H1 (cell line): ENCODE results near the gene TMEM235. TPM values are rescaled to one million over a fixed set of nuclear protein-coding genes. Genes with fewer than 3 reads are reported as not detected.

Source experiments
- CTCF ChIA-PET: fragments of 300-600 bp; sonication (Branson Sonifier 250); formaldehyde crosslinking; loops from one replicate; lab custom pipeline; 2021; ENCODE audit not compliant: partially characterized antibody; lab: Charles Lee
- POLR2A ChIA-PET: fragments of 300-600 bp; sonication (Branson Sonifier 250); formaldehyde crosslinking; loops from one replicate; lab custom pipeline; 2021; ENCODE audit warnings: inconsistent platforms; ENCODE audit not compliant: partially characterized antibody; lab: Charles Lee
- DNase-seq, 2 experiments: peaks; one replicate each; pipeline versions ENCODE4 v3.0.0 to v3.0.0-alpha.2; 2010 to 2022; ENCODE audit warnings: low spot score in 2 of 2, low read depth in 1 of 2, mixed read lengths in 1 of 2
- FAIRE-seq: peaks from 2 replicates; lab custom pipeline; 2011; peaks lifted over from hg19 to GRCh38; lab: Jason Lieb, UNC
- H2AFZ ChIP-seq: 2 replicates; pipeline ENCODE4 v1.8.1; 2012; ENCODE audit warnings: low read length, inconsistent platforms
- H2AK5ac ChIP-seq: 2 replicates; pipeline ENCODE4 v1.6.1; 2013; ENCODE audit warnings: low read depth, low read length
- H2BK120ac ChIP-seq: replicated peaks from 2 replicates; pipeline ENCODE3; 2013; ENCODE audit warnings: low read depth, low read length, inconsistent platforms
- H2BK12ac ChIP-seq: 2 replicates; pipeline ENCODE4 v1.6.1; 2013; ENCODE audit warnings: low read depth, low read length
- H2BK15ac ChIP-seq: 2 replicates; pipeline ENCODE4 v1.6.1; 2013; ENCODE audit warnings: low read length
- H2BK20ac ChIP-seq: 2 replicates; pipeline ENCODE4 v1.6.1; 2013; ENCODE audit warnings: low read length
- H2BK5ac ChIP-seq: 2 replicates; pipeline ENCODE4 v1.6.1; 2013; ENCODE audit warnings: low read depth, low read length
- H3K14ac ChIP-seq: 2 replicates; pipeline ENCODE4 v1.6.1; 2013; ENCODE audit warnings: inconsistent platforms; ENCODE audit not compliant: insufficient read length
- H3K18ac ChIP-seq: 2 replicates; pipeline ENCODE4 v1.6.1; 2013; ENCODE audit warnings: low read length; ENCODE audit errors: extremely low read depth
- H3K23ac ChIP-seq: 2 replicates; pipeline ENCODE4 v1.6.1; 2013; ENCODE audit warnings: inconsistent platforms; ENCODE audit not compliant: insufficient read length
- H3K23me2 ChIP-seq: 2 replicates; pipeline ENCODE4 v1.6.1; 2013; ENCODE audit warnings: low read depth, low read length
- H3K27ac ChIP-seq: 2 replicates; pipeline ENCODE4 v1.6.1; 2011; ENCODE audit warnings: low read depth, low read length, inconsistent platforms
- H3K27me3 ChIP-seq, 4 experiments: replicated peaks in 1 of 4; 1 replicate in 1 of 4; 2 replicates in 3 of 4; pipeline versions ENCODE4 v1.6.1 to v1.8.1; 2011 to 2013; ENCODE audit warnings: low read length in 3 of 4, mild to moderate bottlenecking in 3 of 4, inconsistent platforms in 2 of 4, mixed read lengths in 2 of 4, moderate library complexity in 1 of 4; ENCODE audit not compliant: control insufficient read depth in 3 of 4, insufficient read depth in 3 of 4; ENCODE audit errors: extremely low read depth in 1 of 4
- H3K36me3 ChIP-seq, 4 experiments: 2 replicates each; pipeline versions ENCODE4 v1.6.1 to v1.8.1; 2011 to 2013; ENCODE audit warnings: mild to moderate bottlenecking in 4 of 4, low read length in 3 of 4, moderate library complexity in 2 of 4, control low read depth in 1 of 4, inconsistent platforms in 1 of 4; ENCODE audit not compliant: insufficient read depth in 4 of 4, control insufficient read depth in 2 of 4
- H3K4ac ChIP-seq: replicated peaks from 2 replicates; pipeline ENCODE3; 2013; ENCODE audit warnings: low read length, low read depth, mixed read lengths, inconsistent platforms; ENCODE audit not compliant: insufficient read length
- H3K4me1 ChIP-seq, 4 experiments: replicated peaks in 1 of 4; 1 replicate in 1 of 4; 2 replicates in 3 of 4; pipeline versions ENCODE4 v1.6.1 to v1.8.1; 2011 to 2013; ENCODE audit warnings: low read length in 3 of 4, inconsistent platforms in 2 of 4, mixed read lengths in 1 of 4; ENCODE audit not compliant: insufficient read depth in 4 of 4, control insufficient read depth in 3 of 4
- H3K4me2 ChIP-seq, 2 experiments: 2 replicates each; pipeline versions ENCODE4 v1.6.1 to v1.8.1; 2011 to 2013; ENCODE audit warnings: low read depth in 2 of 2, low read length in 2 of 2, control low read depth in 1 of 2, inconsistent platforms in 1 of 2, mild to moderate bottlenecking in 1 of 2; ENCODE audit not compliant: insufficient read depth in 1 of 2
- H3K4me3 ChIP-seq, 4 experiments: fragments of 200-600, 300-600 bp in 1 of 4; sonication (generic), shearing (Covaris generic), sonication (Bioruptor Twin) in 1 of 4; 2 replicates each; pipeline versions ENCODE4 v1.5.1 to v1.8.1; 2011 to 2016; ENCODE audit warnings: low read length in 4 of 4, low read depth in 3 of 4, control low read depth in 2 of 4, inconsistent platforms in 2 of 4, mild to moderate bottlenecking in 2 of 4, mixed read lengths in 1 of 4, moderate library complexity in 1 of 4; ENCODE audit not compliant: insufficient read depth in 2 of 4; ENCODE audit errors: extremely low read depth in 1 of 4
- H3K56ac ChIP-seq: replicated peaks from 2 replicates; pipeline ENCODE3; 2013; ENCODE audit warnings: low read depth, mild to moderate bottlenecking, mixed read lengths, low read length, inconsistent platforms; ENCODE audit not compliant: insufficient read length
- H3K79me1 ChIP-seq: 2 replicates; pipeline ENCODE4 v1.6.1; 2013; ENCODE audit warnings: low read depth, low read length, control low read depth
- H3K79me2 ChIP-seq, 2 experiments: 2 replicates each; pipeline versions ENCODE4 v1.6.1 to v1.8.1; 2012 to 2013; ENCODE audit warnings: low read length in 2 of 2, mild to moderate bottlenecking in 2 of 2, inconsistent platforms in 1 of 2; ENCODE audit not compliant: insufficient read depth in 2 of 2, control insufficient read depth in 1 of 2
- H3K9ac ChIP-seq, 4 experiments: replicated peaks in 1 of 4; 1 replicate in 1 of 4; 2 replicates in 3 of 4; pipeline versions ENCODE4 v1.6.1 to v1.8.1; 2011 to 2013; ENCODE audit warnings: low read depth in 3 of 4, low read length in 3 of 4, control low read depth in 2 of 4, mild to moderate bottlenecking in 2 of 4, moderate library complexity in 2 of 4, inconsistent platforms in 1 of 4; ENCODE audit errors: extremely low read depth in 1 of 4
- H3K9me3 ChIP-seq, 2 experiments: 2 replicates each; pipeline versions ENCODE4 v1.6.1 to v1.8.1; 2012 to 2013; ENCODE audit warnings: mild to moderate bottlenecking in 2 of 2, moderate library complexity in 2 of 2, control low read depth in 1 of 2, inconsistent platforms in 1 of 2, low read depth in 1 of 2, low read length in 1 of 2, mixed read lengths in 1 of 2; ENCODE audit not compliant: insufficient read depth in 2 of 2
- H4K20me1 ChIP-seq, 2 experiments: replicated peaks in 1 of 2; 2 replicates each; pipeline versions ENCODE3 to v1.8.1; 2011 to 2013; ENCODE audit warnings: inconsistent platforms in 2 of 2, low read length in 2 of 2, mild to moderate bottlenecking in 1 of 2; ENCODE audit not compliant: insufficient read depth in 2 of 2, control insufficient read depth in 1 of 2
- H4K5ac ChIP-seq: 2 replicates; pipeline ENCODE4 v1.6.1; 2013; ENCODE audit warnings: low read length, low read depth, mixed read lengths, inconsistent platforms; ENCODE audit not compliant: insufficient read length
- H4K8ac ChIP-seq: 2 replicates; pipeline ENCODE4 v1.8.0; 2013; ENCODE audit warnings: mild to moderate bottlenecking, moderate library complexity, low read length, inconsistent platforms; ENCODE audit not compliant: insufficient read depth; ENCODE audit errors: extremely low read depth
- H4K91ac ChIP-seq: replicated peaks from 2 replicates; pipeline ENCODE3; 2013; ENCODE audit warnings: low read length, mixed read lengths, inconsistent platforms; ENCODE audit not compliant: insufficient read length
- SRF ChIP-seq: IDR thresholded peaks from 2 replicates; pipeline ENCODE4 v1.6.1; 2011; ENCODE audit warnings: mild to moderate bottlenecking, low read depth, low read length, moderate library complexity
- WGBS, 2 experiments: shearing (Covaris generic) in 1 of 2; methylation state at CpG; one replicate each; pipeline versions ENCODE4 v1.1.6 to v1.1.7; 2013 to 2015; ENCODE audit warnings: low lambda C conversion rate in 2 of 2, mixed read lengths in 2 of 2, inconsistent platforms in 1 of 2, low coverage in 1 of 2, missing lambda C conversion rate in 1 of 2; ENCODE audit not compliant: insufficient replicate concordance in 2 of 2, insufficient coverage in 1 of 2, insufficient read length in 1 of 2; ENCODE audit errors: extremely low coverage in 1 of 2, missing lambda C conversion rate in 1 of 2; 5-methylcytosine and 5-hydroxymethylcytosine counted together
- polyA plus RNA-seq, 7 experiments: library from polyadenylated mRNA; depleted of rRNA in 3 of 7; stranded (reverse) in 5 of 7; unstranded in 2 of 7; fragments of >200 nt in 5 of 7; fragments of 200-250 nt in 2 of 7; gene quantifications; 1 replicate in 5 of 7; 2 replicates in 1 of 7; 4 replicates in 1 of 7; pipeline versions ENCODE4 v1.2.1 to v1.2.3, GENCODE V29; 2011 to 2013; ENCODE audit warnings: missing spikeins in 2 of 7, mixed read lengths in 2 of 7
- total RNA-seq: library from RNA; stranded (reverse); fragmentation: NEBNext Ultra II Directional; extraction: Animal tissue kit (Norgen Biotek cat#: 25700); gene quantifications from 2 replicates; pipeline ENCODE4 v1.2.1, GENCODE V29; 2021

TMEM235 gene
- total and polyA plus RNA-seq, 2 of the 8 experiments (the other 6 are each of a cell fraction or from before 2014, with no cell fraction given), result 0.05 to 0.15 TPM

DNA sequence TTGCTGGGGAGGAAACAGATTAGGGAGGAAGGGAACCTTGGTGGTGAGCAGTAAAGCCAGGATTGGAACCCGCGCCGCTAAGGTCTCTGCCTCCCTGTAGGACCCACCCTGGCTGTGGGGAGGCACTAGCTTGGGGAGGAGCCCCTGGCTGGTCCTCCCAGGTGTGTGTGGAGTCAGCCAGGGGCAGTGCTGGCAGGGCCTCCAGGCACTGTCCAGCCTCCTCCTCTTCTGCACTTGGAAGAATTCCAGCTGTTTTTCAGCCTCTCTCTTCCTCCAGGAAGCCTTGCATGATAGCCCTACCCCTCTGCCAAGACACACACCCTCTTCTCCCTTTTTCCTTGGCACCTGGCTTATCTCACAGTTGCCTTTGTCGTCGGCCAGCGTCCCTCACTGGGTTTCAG lies 34.8 kb downstream of the TMEM235 start:
- Histone ChIP-seq H3K27me3 (peaks cover 0 to 2% (median 0%) of the 10 kb centered on the region in 4 experiments; a peak in 4 of 7 replicates), H3K14ac (no peak overlapping the region), H3K4me1 (peaks cover 10 to 52% (median 45%) of the 10 kb centered on the region in 4 experiments), H4K20me1 (no peaks in the 10 kb centered on the region), H4K5ac (no peak overlapping the region), H2BK12ac (peak overlapping the region; percentile 97; the same call in 1 of the 2 replicates), H2BK15ac (peak overlapping the region; percentile 95; the same call in 1 of the 2 replicates), H2BK5ac (peak overlapping the region; percentile 75; the same call in 1 of the 2 replicates), H3K23me2 (no peaks in the 10 kb centered on the region; the same call in 1 of the 2 replicates), H3K79me2 (no peaks in the 10 kb centered on the region), H2BK20ac (peak overlapping the region; percentile 80; the same call in 1 of the 2 replicates), H3K4ac (no peak overlapping the region), H3K36me3 (no peaks in the 10 kb centered on the region), H3K4me2 (no peak overlapping the region), H3K18ac (peak overlapping the region; percentile 78), H3K9ac (no peak overlapping the region), H3K79me1 (no peaks in the 10 kb centered on the region), H4K8ac (no peak overlapping the region), H3K56ac (no peak overlapping the region), H4K91ac (peak overlapping the region; percentile 76), H3K9me3 (no peaks in the 10 kb centered on the region), H2AK5ac (peak overlapping the region; percentile 24; the same call in 1 of the 2 replicates), H2AFZ (no peak overlapping the region), H2BK120ac (no peak overlapping the region), H3K4me3 (no peak overlapping the region), H3K23ac (no peak overlapping the region), H3K27ac (no peak overlapping the region)
- POLR2A ChIA-PET, result interaction anchor here (1.8 kb wide), 1 partner anchor 10 kb away, joined by 4 read pairs; no protein-coding TSS in a partner anchor
- CTCF ChIA-PET, result interaction anchor here (1.0 to 1.9 kb wide), 3 partner anchors 9 to 95 kb away, joined by 4 to 6 read pairs (median 5); no protein-coding TSS in a partner anchor
- FAIRE-seq (no peak), DNase-seq (no peak)
- WGBS, 2 experiments, result 91% methylated on average over 6 of the region's 6 CpGs; no CpG with 5 or more reads in 1 of the 2 experiments
- TF ChIP-seq SRF, result no peak
